Loucy (cell line): ENCODE data around the gene GTPBP1.

Experiments used
- CTCF ChIP-seq: fragments of 200-600 bp; sonication (generic); conservative IDR thresholded peaks from 2 replicates; pipeline ENCODE4 v1.5.1; 2014; ENCODE audit warnings: mild to moderate bottlenecking, antibody characterized with exemption, low read length
- EZH2phosphoT487 ChIP-seq: fragments of 200-600 bp; IDR thresholded peaks from 2 replicates; pipeline ENCODE4 v1.6.1; 2018; ENCODE audit warnings: antibody characterized with exemption, mild to moderate bottlenecking, moderate library complexity, borderline replicate concordance

GRCh38 chr22:38710351-38710750 lies 4.6 kb downstream of the GTPBP1 start:
- TF ChIP-seq CTCF (no peak), EZH2phosphoT487 (no peak)
